Naive thymus-derived CD4-positive, alpha-beta T cell (primary cell): ENCODE data around the gene CLRN3. TPM values are rescaled to one million over a fixed set of nuclear protein-coding genes. Genes with fewer than 3 reads are reported as not detected.

Experiments
- ATAC-seq: fragments of 150-1000 bp; cut with Tn5 transposase; 2 replicates; pipeline ENCODE4 v1.10.0; 2021; ENCODE audit warnings: mild to moderate bottlenecking, moderate library complexity
- CTCF ChIA-PET: fragments of 350-600 bp; sonication (Branson Sonifier 250); formaldehyde crosslinking; loops from one replicate; lab custom pipeline; 2021; ENCODE audit warnings: antibody characterized with exemption; lab: Charles Lee
- POLR2A ChIA-PET: fragments of 350-600 bp; sonication (Branson Sonifier 250); formaldehyde crosslinking; loops from one replicate; lab custom pipeline; 2021; ENCODE audit warnings: antibody characterized with exemption, inconsistent platforms; lab: Charles Lee
- DNase-seq, 9 donors: peaks; one replicate each; pipeline versions ENCODE4 v3.0.0 to v3.0.0-alpha.2; 2020 to 2022; ENCODE audit warnings: mixed read lengths in 1 of 9
- H3K27ac ChIP-seq: one replicate; pipeline ENCODE4 v1.7.0; 2013; ENCODE audit warnings: mild to moderate bottlenecking, low read depth, low read length, moderate library complexity
- H3K27me3 ChIP-seq, 2 donors: one replicate each; pipeline ENCODE4 v1.7.0; 2013; ENCODE audit warnings: low read length in 2 of 2, mild to moderate bottlenecking in 2 of 2, moderate library complexity in 2 of 2; ENCODE audit not compliant: control insufficient read depth in 2 of 2, insufficient read depth in 2 of 2
- H3K36me3 ChIP-seq, 3 experiments: 1 replicate in 2 of 3; 2 replicates in 1 of 3; pipeline ENCODE4 v1.7.0; 2013; ENCODE audit warnings: low read length in 3 of 3, mild to moderate bottlenecking in 3 of 3, moderate library complexity in 1 of 3; ENCODE audit not compliant: insufficient read depth in 3 of 3, control insufficient read depth in 2 of 3
- H3K4me1 ChIP-seq, 2 donors: one replicate each; pipeline ENCODE4 v1.7.0; 2013; ENCODE audit warnings: low read length in 2 of 2, mild to moderate bottlenecking in 2 of 2, moderate library complexity in 1 of 2; ENCODE audit not compliant: control insufficient read depth in 2 of 2, insufficient read depth in 2 of 2
- H3K4me3 ChIP-seq: 2 replicates; pipeline ENCODE4 v1.7.0; 2013; ENCODE audit warnings: mild to moderate bottlenecking, low read length
- H3K9me3 ChIP-seq, 3 experiments: 1 replicate in 2 of 3; 2 replicates in 1 of 3; pipeline ENCODE4 v1.7.0; 2013; ENCODE audit warnings: low read length in 3 of 3; ENCODE audit not compliant: control insufficient read depth in 2 of 3
- H3K27ac Mint-ChIP-seq, 9 donors: one replicate each; pipeline ENCODE4 v1.8.0; 2020 to 2022; ENCODE audit warnings: mixed read lengths in 9 of 9, mild to moderate bottlenecking in 8 of 9, moderate library complexity in 5 of 9, inconsistent platforms in 2 of 9
- H3K27me3 Mint-ChIP-seq, 5 donors: one replicate each; pipeline ENCODE4 v1.8.0; 2021 to 2022; ENCODE audit warnings: mixed read lengths in 5 of 5, mild to moderate bottlenecking in 1 of 5
- H3K36me3 Mint-ChIP-seq, 5 donors: one replicate each; pipeline ENCODE4 v1.8.0; 2020 to 2022; ENCODE audit warnings: mixed read lengths in 5 of 5, mild to moderate bottlenecking in 3 of 5, inconsistent platforms in 1 of 5
- H3K4me1 Mint-ChIP-seq, 7 donors: one replicate each; pipeline ENCODE4 v1.8.0; 2020 to 2022; ENCODE audit warnings: mixed read lengths in 7 of 7, mild to moderate bottlenecking in 3 of 7, inconsistent platforms in 1 of 7
- H3K4me3 Mint-ChIP-seq, 10 donors: one replicate each; pipeline ENCODE4 v1.8.0; 2020 to 2022; ENCODE audit warnings: mild to moderate bottlenecking in 10 of 10, mixed read lengths in 10 of 10, moderate library complexity in 6 of 10, inconsistent platforms in 2 of 10
- H3K9me3 Mint-ChIP-seq, 11 donors: one replicate each; pipeline ENCODE4 v1.8.0; 2020 to 2022; ENCODE audit warnings: mixed read lengths in 11 of 11, mild to moderate bottlenecking in 4 of 11, inconsistent platforms in 1 of 11, moderate library complexity in 1 of 11
- intact Hi-C, 2 donors: fragments of 100-400 bp; cut with micrococcal nuclease; formaldehyde crosslinking; loops; one replicate each; pipeline ENCODE4 v1.15.1; 2023
- polyA plus RNA-seq, 2 donors: library from polyadenylated mRNA; unstranded; fragments of 300-500 nt; fragmentation: Illumina TruSeq; gene quantifications; one replicate each; pipeline ENCODE4 v1.2.3, GENCODE V29; 2021
- total RNA-seq, 6 experiments: library from RNA in 5 of 6; stranded (reverse) in 5 of 6; gene quantifications; 1 replicate in 5 of 6; 2 replicates in 1 of 6; pipeline ENCODE4 v1.2.3 and lab custom pipeline; 2021 to 2026

CLRN3 gene
- total and polyA plus RNA-seq, 7 experiments from 2014 or later, result not detected

- Histone ChIP-seq H3K27ac (no peak overlapping the region), H3K4me1 (no peaks in the 10 kb centered on the region), H3K4me3 (peak overlapping the region; percentile 39), H3K36me3 (no peaks in the 10 kb centered on the region), H3K27me3 (no peaks in the 10 kb centered on the region), H3K9me3 (no peaks in the 10 kb centered on the region)
- POLR2A ChIA-PET, result no interaction called here
- DNase-seq (peak in 3 of 9 donors; percentile 1 to 32 (median 21)), ATAC-seq (peak; percentile 45)
- CTCF ChIA-PET, result interaction anchor here (0.7 to 2.4 kb wide), 6 partner anchors 100 to 243 kb away, joined by 3 to 14 read pairs (median 4); no protein-coding TSS in a partner anchor
- Mint-ChIP-seq H3K27me3 (peaks cover 20 to 44% (median 24%) of the 10 kb centered on the region in 5 donors), H3K4me3 (peak overlapping the region in 9 of 10 donors; percentile 8 to 61 (median 38)), H3K36me3 (no peaks in the 10 kb centered on the region), H3K4me1 (peaks cover 0 to 8% (median 0%) of the 10 kb centered on the region in 7 donors), H3K27ac (no peak overlapping the region), H3K9me3 (peaks cover 0 to 1% (median 0%) of the 10 kb centered on the region in 11 donors)
- intact Hi-C loops, result loop anchor here (1.0 to 5.0 kb wide), 4 partner anchors 85 to 305 kb away; no protein-coding TSS in a partner anchor
Measured at GRCh38 chr10:127907411-127908105, 14.8 kb upstream of the CLRN3 start.

DNA sequence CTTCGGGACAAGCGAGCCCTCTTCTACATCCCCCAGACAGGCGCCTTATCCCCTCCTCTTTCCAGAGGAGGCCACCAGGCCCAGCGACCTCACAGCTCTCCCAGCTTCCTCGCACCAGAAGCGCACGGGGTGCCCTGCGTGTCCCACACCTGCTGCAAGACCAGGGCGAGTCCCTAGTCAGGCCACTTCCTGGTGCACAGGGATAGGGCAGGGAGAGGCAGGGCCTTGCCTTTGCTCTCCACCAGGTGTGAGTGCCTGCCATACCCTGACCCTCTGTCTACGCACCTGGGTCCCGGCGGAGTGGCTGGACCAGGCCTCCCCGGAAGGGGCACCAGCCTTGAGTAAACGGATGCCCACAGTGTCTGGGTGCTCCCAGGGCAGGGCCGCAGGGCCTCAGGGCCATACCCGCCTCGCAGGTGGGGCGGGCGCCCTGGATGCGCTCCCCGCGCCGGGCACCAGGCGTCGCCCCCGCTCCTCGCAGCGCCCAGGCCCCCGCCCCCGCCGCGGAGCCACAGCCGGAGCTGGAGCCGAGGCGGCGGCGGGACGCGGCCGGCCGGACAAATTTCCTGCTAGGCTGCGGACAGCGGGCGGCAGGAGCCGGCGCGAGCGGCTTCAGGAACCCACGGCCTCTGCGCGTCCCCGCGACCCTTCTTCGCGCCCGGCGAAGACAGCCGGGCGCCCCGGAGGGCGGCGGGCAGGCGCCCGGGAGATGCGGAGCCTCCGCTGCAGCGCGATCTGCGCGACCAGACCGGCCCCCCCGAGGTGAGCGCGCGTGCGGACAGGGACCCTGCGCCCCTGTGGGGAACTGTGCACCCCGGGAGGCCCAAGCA lies 14.0 kb upstream of the CLRN3 start, which contains the start of gene PTPRE:
PTPRE (plus strand) TSS at position 556 of the 830 bp plus-strand sequence. CDS start 133,779 bp downstream, outside the sequence.
- no peaks in the 10 kb centered on the region for H3K27me3 ChIP-seq
- no peaks in the 10 kb centered on the region for H3K4me1 ChIP-seq
- ChIA-PET CTCF (interaction anchor here (0.6 to 2.4 kb wide), 9 partner anchors 101 to 300 kb away, joined by 3 to 14 read pairs (median 3); no protein-coding TSS in a partner anchor), POLR2A (no interaction called here)
- Mint-ChIP-seq H3K9me3 (peaks cover 0 to 1% (median 0%) of the 10 kb centered on the region in 11 donors), H3K27me3 (peaks cover 20 to 44% (median 24%) of the 10 kb centered on the region in 5 donors), H3K4me1 (peaks cover 0 to 8% (median 0%) of the 10 kb centered on the region in 7 donors), H3K36me3 (no peaks in the 10 kb centered on the region), H3K27ac (no peak within 1 kb of the TSS), H3K4me3 (peak within 1 kb of the TSS; percentile 8 to 61 (median 38))
- H3K4me3 ChIP-seq, result peak within 1 kb of the TSS; percentile 39
- intact Hi-C loops, result loop anchor here (1.0 to 5.0 kb wide), 6 partner anchors 86 to 306 kb away; no protein-coding TSS in a partner anchor
- H3K36me3 ChIP-seq, result no peaks in the 10 kb centered on the region
- H3K9me3 ChIP-seq, result no peaks in the 10 kb centered on the region
- H3K27ac ChIP-seq, result no peak within 1 kb of the TSS
- peak; percentile 18 to 82 (median 65) for DNase-seq
- ATAC-seq, result peak; percentile 95

DNA sequence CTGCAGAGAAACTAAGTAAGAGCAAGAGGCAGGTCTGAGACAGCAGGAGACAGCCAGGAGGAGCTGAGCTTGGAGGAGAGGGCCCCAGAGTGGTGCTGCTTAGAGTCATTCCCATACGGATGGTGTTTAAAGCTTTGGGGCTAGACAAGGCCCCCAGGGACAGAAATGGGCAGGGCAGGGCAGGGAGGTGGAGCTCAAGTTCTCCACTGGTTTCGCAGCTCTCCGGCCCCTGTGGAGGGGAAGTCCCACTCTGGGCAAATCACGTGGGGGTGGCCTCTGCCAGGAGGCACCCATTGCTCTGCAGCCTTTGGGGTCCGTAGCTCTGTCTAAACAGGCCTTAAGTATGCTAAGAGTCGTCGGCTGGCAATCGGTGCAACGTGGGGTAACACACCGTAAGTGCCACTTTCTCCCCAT lies 13.1 kb upstream of the CLRN3 start:
- Mint-ChIP-seq H3K4me3 (peak overlapping the region in 7 of 10 donors; percentile 2 to 54 (median 43)), H3K27ac (no peak overlapping the region), H3K4me1 (peaks cover 0 to 8% (median 0%) of the 10 kb centered on the region in 7 donors), H3K27me3 (peaks cover 20 to 47% (median 24%) of the 10 kb centered on the region in 5 donors), H3K9me3 (peaks cover 0 to 1% (median 0%) of the 10 kb centered on the region in 11 donors), H3K36me3 (no peaks in the 10 kb centered on the region)
- no peaks in the 10 kb centered on the region for H3K36me3 ChIP-seq
- intact Hi-C loops, result loop anchor here (1.0 to 5.0 kb wide), 5 partner anchors 86 to 306 kb away; no protein-coding TSS in a partner anchor
- CTCF ChIA-PET, result interaction anchor here (1.4 to 2.4 kb wide), 4 partner anchors 106 to 166 kb away, joined by 5 to 14 read pairs (median 8); no protein-coding TSS in a partner anchor
- ATAC-seq (no peak), DNase-seq (no peak)
- H3K4me1 ChIP-seq, result no peaks in the 10 kb centered on the region
- no peaks in the 10 kb centered on the region for H3K27me3 ChIP-seq
- H3K9me3 ChIP-seq, result no peaks in the 10 kb centered on the region
- H3K27ac ChIP-seq, result no peak overlapping the region
- no peak overlapping the region for H3K4me3 ChIP-seq
- POLR2A ChIA-PET, result no interaction called here

- no peak for DNase-seq
- Mint-ChIP-seq H3K9me3 (peaks cover 0 to 1% (median 0%) of the 10 kb centered on the region in 11 donors), H3K27me3 (peaks cover 20 to 47% (median 24%) of the 10 kb centered on the region in 5 donors), H3K27ac (no peak overlapping the region), H3K4me3 (peak overlapping the region in 7 of 10 donors; percentile 22 to 68 (median 43)), H3K4me1 (peaks cover 0 to 8% (median 0%) of the 10 kb centered on the region in 7 donors), H3K36me3 (no peaks in the 10 kb centered on the region)
- CTCF ChIA-PET, result interaction anchor here (0.9 to 2.4 kb wide), 5 partner anchors 105 to 167 kb away, joined by 4 to 14 read pairs (median 5); no protein-coding TSS in a partner anchor
- intact Hi-C loops, result loop anchor here (5.0 kb wide), 2 partner anchors 87 to 307 kb away; no protein-coding TSS in a partner anchor
- ATAC-seq, result no peak
- POLR2A ChIA-PET, result no interaction called here
- H3K4me3 ChIP-seq, result no peak overlapping the region
- H3K27ac ChIP-seq, result no peak overlapping the region
- H3K36me3 ChIP-seq, result no peaks in the 10 kb centered on the region
- no peaks in the 10 kb centered on the region for H3K27me3 ChIP-seq
- H3K4me1 ChIP-seq, result no peaks in the 10 kb centered on the region
- H3K9me3 ChIP-seq, result no peaks in the 10 kb centered on the region
Measured at GRCh38 chr10:127905001-127905847, 12.5 kb upstream of the CLRN3 start.

DNA sequence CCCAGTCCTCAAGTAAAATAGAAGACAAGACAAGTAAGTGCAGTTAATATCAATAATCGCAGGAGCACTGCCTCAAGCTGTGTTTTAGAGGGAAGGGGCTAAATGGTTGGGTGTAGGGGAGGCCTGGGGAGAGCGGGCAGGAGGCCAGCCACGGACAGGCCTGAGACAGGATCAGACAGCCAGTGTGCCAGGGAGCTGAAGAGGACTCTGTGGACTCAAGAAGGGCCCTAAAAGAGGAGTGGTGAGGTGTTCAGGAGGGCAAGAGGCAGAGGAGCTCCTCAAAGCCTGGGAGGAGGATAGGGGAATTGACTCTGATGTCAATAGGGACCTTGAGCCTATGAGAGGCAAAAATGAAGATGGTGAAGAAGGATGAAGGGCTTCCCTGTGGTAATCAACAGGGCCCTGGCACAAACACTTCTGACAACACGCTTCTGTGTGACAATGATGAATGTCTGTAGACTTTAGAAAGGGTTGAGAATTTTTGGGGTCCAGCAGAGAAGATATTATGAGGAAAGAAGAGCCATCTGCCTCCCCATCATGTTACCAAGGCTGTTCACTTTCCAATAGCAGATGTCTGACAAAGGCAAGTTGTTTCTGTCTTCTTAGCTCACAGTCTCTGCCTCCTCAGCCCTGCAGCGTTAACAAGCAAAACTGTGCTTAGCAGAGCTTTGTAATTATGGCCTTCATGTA lies 11.7 kb upstream of the CLRN3 start:
- Histone ChIP-seq H3K27ac (no peak overlapping the region), H3K4me3 (no peak overlapping the region), H3K36me3 (no peaks in the 10 kb centered on the region), H3K9me3 (no peaks in the 10 kb centered on the region), H3K27me3 (no peaks in the 10 kb centered on the region), H3K4me1 (no peaks in the 10 kb centered on the region)
- POLR2A ChIA-PET, result no interaction called here
- no peak overlapping the region for H3K27ac Mint-ChIP-seq
- CTCF ChIA-PET, result interaction anchor here (0.9 to 1.4 kb wide), 2 partner anchors 105 to 130 kb away, joined by 4 to 5 read pairs; no protein-coding TSS in a partner anchor
- intact Hi-C loops, result no loop called here
- H3K4me3 Mint-ChIP-seq, result peak overlapping the region in 2 of 10 donors; percentile 22 to 36
- H3K9me3 Mint-ChIP-seq, result peaks cover 0 to 1% (median 0%) of the 10 kb centered on the region in 11 donors
- ATAC-seq (no peak), DNase-seq (no peak)
- no peaks in the 10 kb centered on the region for H3K36me3 Mint-ChIP-seq
- H3K27me3 Mint-ChIP-seq, result peaks cover 24 to 49% (median 29%) of the 10 kb centered on the region in 5 donors
- H3K4me1 Mint-ChIP-seq, result peaks cover 0 to 8% (median 0%) of the 10 kb centered on the region in 7 donors
